ENCODE measurements around the gene TRMT61A. TPM values are rescaled to one million over a fixed set of nuclear protein-coding genes. Genes with fewer than 3 reads are reported as not detected.

The TRMT61A gene
- total RNA-seq (2013) = 4.2 TPM
- polyA plus RNA-seq (1 to 10 TPM; 2.7 to 7.1 (median 3.4) TPM), polyA minus RNA-seq (6.0 and 9.9 TPM in 2 replicates), total RNA-seq (3.4 to 9.5 (median 6.3) reads per million in 11 experiments)

- Mint-ChIP-seq H3K9me3 (peaks cover 0 to 6% (median 2%) of the 10 kb centered on the region in 7 donors), H3K27me3 (ENCODE audit: low read depth in 3 of 3) (peaks cover 14 to 16% (median 15%) of the 10 kb centered on the region in 3 donors), H3K4me1 (peaks cover 47% of the 10 kb centered on the region), H3K27ac (peak within 1 kb of the TSS; percentile 92 to 99 (median 96)), H3K36me3 (peaks cover 5 to 17% of the 10 kb centered on the region in 2 donors), H3K4me3 (peak within 1 kb of the TSS; percentile 95 to 97)
- TF ChIP-seq CTCF (IDR thresholded peaks at IDR 0.05) = no peak
- Histone ChIP-seq H4K20me1 (ENCODE audit: insufficient read depth, low read length) (peaks cover 13% of the 10 kb centered on the region), H2AFZ (ENCODE audit: insufficient read depth, low read depth, low read length, poor library complexity, severe bottlenecking) (peak within 1 kb of the TSS; percentile 97), H3K27ac (ENCODE audit: low read depth in 1 of 2, low read length in 2 of 2) (peak within 1 kb of the TSS; percentile 79 to 87), H3K4me3 (replicated peaks in 1 of 3; ENCODE audit: low read depth in 2 of 3, low read length in 3 of 3) (peak within 1 kb of the TSS; percentile 90 to 98 (median 92)), H3K79me2 (ENCODE audit: insufficient read depth, low read length) (peaks cover 20% of the 10 kb centered on the region), H3K9me3 (replicated peaks in 1 of 2; ENCODE audit: control insufficient read depth in 1 of 2, insufficient read depth in 1 of 2, low read length in 2 of 2) (peaks cover 0 to 5% of the 10 kb centered on the region in 2 donors), H3K4me2 (replicated peaks; ENCODE audit: extremely low read depth, low read length, poor library complexity, severe bottlenecking) (peak within 1 kb of the TSS; percentile 97), H3K27me3 (ENCODE audit: control insufficient read depth in 2 of 2, insufficient read depth in 2 of 2, low read length in 2 of 2) (peaks cover 5 to 12% of the 10 kb centered on the region in 2 donors), H3K9ac (ENCODE audit: insufficient read depth, low read length, poor library complexity, severe bottlenecking) (peak within 1 kb of the TSS; percentile 74), H3K36me3 (replicated peaks in 1 of 2; ENCODE audit: control insufficient read depth in 1 of 2, insufficient read depth in 2 of 2, low read length in 2 of 2) (peaks cover 0 to 12% of the 10 kb centered on the region in 2 donors), H3K4me1 (ENCODE audit: control insufficient read depth in 1 of 2, insufficient read depth in 2 of 2, low read length in 2 of 2) (peaks cover 42 to 45% of the 10 kb centered on the region in 2 donors)
- DNase-seq = peak; percentile 71 to 80 (median 77)
- intact Hi-C loops (cut with micrococcal nuclease) = loop anchor here in 1 of 2 donors (10.0 kb wide), 1 partner anchor 194 kb away; the partner anchor contains the start of gene EIF5
- 5% methylated on average over 59 of the region's 70 CpGs for WGBS (ENCODE audit: insufficient coverage)
These were observed at the start of gene TRMT61A for GRCh38 chr14:103528587-103529382. Gene TRMT61A, plus strand, starts transcription at chr14:103529196. Its CDS starts 783 bp downstream, at chr14:103529979.

GRCh38 chr14:103480595-103480994, 48.4 kb upstream of the TRMT61A start:
- Mint-ChIP-seq H3K27me3 (ENCODE audit: low read depth in 3 of 3) (no peaks in the 10 kb centered on the region), H3K27ac (peak overlapping the region in 6 of 7 donors; percentile 41 to 74 (median 58)), H3K4me1 (peaks cover 11% of the 10 kb centered on the region), H3K4me3 (peak overlapping the region in 1 of 2 donors; percentile 27), H3K9me3 (no peaks in the 10 kb centered on the region), H3K36me3 (peaks cover 59 to 91% of the 10 kb centered on the region in 2 donors)
- Histone ChIP-seq H3K4me2 (replicated peaks; ENCODE audit: extremely low read depth, low read length, poor library complexity, severe bottlenecking) (no peak overlapping the region), H4K20me1 (ENCODE audit: insufficient read depth, low read length) (peaks cover 43% of the 10 kb centered on the region), H3K36me3 (replicated peaks in 1 of 2; ENCODE audit: control insufficient read depth in 1 of 2, insufficient read depth in 2 of 2, low read length in 2 of 2) (peaks cover 68 to 96% of the 10 kb centered on the region in 2 donors), H3K4me1 (ENCODE audit: control insufficient read depth in 1 of 2, insufficient read depth in 2 of 2, low read length in 2 of 2) (peaks cover 9 to 12% of the 10 kb centered on the region in 2 donors), H3K79me2 (ENCODE audit: insufficient read depth, low read length) (no peaks in the 10 kb centered on the region), H2AFZ (ENCODE audit: insufficient read depth, low read depth, low read length, poor library complexity, severe bottlenecking) (no peak overlapping the region), H3K9ac (ENCODE audit: insufficient read depth, low read length, poor library complexity, severe bottlenecking) (no peak overlapping the region), H3K27me3 (ENCODE audit: control insufficient read depth in 2 of 2, insufficient read depth in 2 of 2, low read length in 2 of 2) (no peaks in the 10 kb centered on the region), H3K4me3 (replicated peaks in 1 of 3; ENCODE audit: low read depth in 2 of 3, low read length in 3 of 3) (no peak overlapping the region), H3K27ac (ENCODE audit: low read depth in 1 of 2, low read length in 2 of 2) (peak overlapping the region in 1 of 2 donors; percentile 56), H3K9me3 (replicated peaks in 1 of 2; ENCODE audit: control insufficient read depth in 1 of 2, insufficient read depth in 1 of 2, low read length in 2 of 2) (no peaks in the 10 kb centered on the region)
- TF ChIP-seq CTCF (IDR thresholded peaks at IDR 0.05) = no peak
- 23% methylated on average over 3 of the region's 3 CpGs for WGBS (ENCODE audit: insufficient coverage)
- intact Hi-C loops (cut with micrococcal nuclease) = no loop called here
- peak; percentile 18 to 77 (median 31) for DNase-seq
